D721Med (cell line): Measurements from ENCODE around the gene ERC1.

Experiments used
- DNase-seq: peaks from one replicate; pipeline ENCODE4 v3.0.0; 2011; ENCODE audit warnings: low spot score; ENCODE audit not compliant: insufficient read length
- FAIRE-seq: peaks from 2 replicates; lab custom pipeline; 2011; peaks lifted over from hg19 to GRCh38; lab: Jason Lieb, UNC
- CTCF ChIP-seq: IDR thresholded peaks from 2 replicates; pipeline ENCODE4 v1.5.1; 2012; ENCODE audit warnings: mild to moderate bottlenecking, control low read depth; ENCODE audit not compliant: insufficient read depth; ENCODE audit errors: missing control alignments

ERC1 gene

DNA sequence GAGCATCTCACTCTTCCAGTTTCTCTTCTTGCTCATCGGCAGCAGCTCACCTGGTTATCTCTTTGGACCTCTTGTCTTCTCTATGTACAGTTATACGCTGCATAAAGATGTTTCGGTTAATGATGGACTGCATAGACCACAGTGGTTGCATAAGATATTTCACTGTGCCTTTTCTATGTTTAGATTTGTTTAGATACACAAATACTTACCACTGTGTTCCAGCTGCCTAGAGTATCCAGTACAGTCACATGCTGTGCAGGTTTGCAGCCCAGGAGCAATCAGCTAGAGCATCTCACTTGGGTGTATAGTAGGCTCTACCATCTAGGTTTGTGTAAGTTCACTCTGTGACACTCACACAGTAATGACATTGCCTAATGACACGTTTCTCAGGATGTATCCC, 545.8 kb downstream of the ERC1 start:
- DNase-seq (no peak), FAIRE-seq (no peak)
- no peak for TF ChIP-seq CTCF

GRCh38 chr12:1539135-1539534, 548.1 kb downstream of the ERC1 start:
- TF ChIP-seq CTCF: no peak

GRCh38 chr12:1540690-1541089, 549.7 kb downstream of the ERC1 start:
- FAIRE-seq (no peak), DNase-seq (no peak)
- no peak for TF ChIP-seq CTCF

More at GRCh38 chr12:1539135-1539534, 548.1 kb downstream of the ERC1 start:
- DNase-seq (no peak), FAIRE-seq (no peak)

DNA sequence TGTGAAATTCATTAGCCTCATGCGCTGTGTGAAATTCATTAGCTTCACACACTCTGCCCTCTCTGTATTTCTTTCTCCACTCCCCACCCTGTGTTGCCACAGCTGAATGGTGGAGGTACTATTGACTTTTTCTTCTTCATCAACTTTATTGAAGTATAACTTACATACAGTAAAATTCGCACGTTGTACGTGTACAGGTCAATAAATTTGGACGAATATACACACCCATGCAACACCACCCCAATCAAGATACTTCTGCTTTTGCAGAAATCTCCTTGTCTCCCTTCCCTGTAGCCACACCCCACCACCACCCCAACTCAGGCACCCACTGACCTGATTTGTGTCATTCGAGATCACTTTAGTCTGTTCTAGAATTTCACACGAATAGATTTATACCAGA, 551.6 kb downstream of the ERC1 start:
- no peak for FAIRE-seq
- DNase-seq: no peak
- no peak for TF ChIP-seq CTCF

DNA sequence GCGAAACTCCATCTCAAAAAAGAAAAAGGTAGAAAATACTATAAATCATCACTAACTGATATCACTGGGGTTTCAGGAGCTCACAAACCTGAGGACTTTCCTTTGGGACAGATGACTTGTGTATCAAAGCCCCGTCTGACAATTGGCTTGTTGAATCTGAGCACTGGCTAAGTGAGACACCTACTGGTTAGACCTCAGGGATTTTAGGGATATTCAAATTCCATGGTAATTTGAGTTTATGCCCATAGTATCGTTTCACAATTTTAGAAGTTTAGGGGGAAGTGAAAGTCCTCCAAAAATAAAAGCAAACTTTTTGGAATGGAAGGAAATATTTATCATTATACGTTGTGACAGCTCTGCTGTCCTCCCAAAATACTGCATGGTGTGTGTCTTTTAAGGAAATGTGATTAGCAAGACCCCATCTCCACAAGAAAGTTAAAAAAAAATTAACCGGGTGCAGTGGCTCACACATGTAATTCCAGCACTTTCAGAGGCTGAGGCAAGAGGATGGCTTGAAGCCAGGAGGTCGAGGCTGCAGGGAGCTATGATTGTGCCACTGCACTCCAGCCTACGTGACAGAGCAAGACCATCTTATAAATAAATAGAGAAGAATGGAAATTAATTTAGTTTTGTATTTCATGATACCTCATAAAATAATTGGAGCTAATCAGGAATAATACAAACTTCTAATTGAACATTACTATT, 554.1 kb downstream of the ERC1 start:
- FAIRE-seq (no peak), DNase-seq (no peak)
- TF ChIP-seq CTCF: peak; percentile 33
